Esophagus squamous epithelium (tissue), 4 donors: ENCODE measurements around the gene PLCB3.

Experiments used
- POLR2A ChIP-seq, 4 donors: fragments of 450-650 bp; IDR thresholded peaks; one replicate each; pipeline ENCODE4 v1.6.1; 2017; ENCODE audit warnings: antibody characterized with exemption in 4 of 4, mild to moderate bottlenecking in 4 of 4, moderate library complexity in 3 of 4
- TF ChIP-seq, protein P1 (sequence below), 6 experiments: fragments of 450-650 bp in 4 of 6; fragments of 200-600 bp in 2 of 6; sonication (generic) in 2 of 6; IDR thresholded peaks; one replicate each; pipeline ENCODE4 v1.5.1; 2016 to 2019; ENCODE audit warnings: antibody characterized with exemption in 6 of 6, mild to moderate bottlenecking in 4 of 6, moderate library complexity in 4 of 6

GRCh38 chr11:64209563-64209843, 41.8 kb upstream of the PLCB3 start:
- TF ChIP-seq, protein P1, sequence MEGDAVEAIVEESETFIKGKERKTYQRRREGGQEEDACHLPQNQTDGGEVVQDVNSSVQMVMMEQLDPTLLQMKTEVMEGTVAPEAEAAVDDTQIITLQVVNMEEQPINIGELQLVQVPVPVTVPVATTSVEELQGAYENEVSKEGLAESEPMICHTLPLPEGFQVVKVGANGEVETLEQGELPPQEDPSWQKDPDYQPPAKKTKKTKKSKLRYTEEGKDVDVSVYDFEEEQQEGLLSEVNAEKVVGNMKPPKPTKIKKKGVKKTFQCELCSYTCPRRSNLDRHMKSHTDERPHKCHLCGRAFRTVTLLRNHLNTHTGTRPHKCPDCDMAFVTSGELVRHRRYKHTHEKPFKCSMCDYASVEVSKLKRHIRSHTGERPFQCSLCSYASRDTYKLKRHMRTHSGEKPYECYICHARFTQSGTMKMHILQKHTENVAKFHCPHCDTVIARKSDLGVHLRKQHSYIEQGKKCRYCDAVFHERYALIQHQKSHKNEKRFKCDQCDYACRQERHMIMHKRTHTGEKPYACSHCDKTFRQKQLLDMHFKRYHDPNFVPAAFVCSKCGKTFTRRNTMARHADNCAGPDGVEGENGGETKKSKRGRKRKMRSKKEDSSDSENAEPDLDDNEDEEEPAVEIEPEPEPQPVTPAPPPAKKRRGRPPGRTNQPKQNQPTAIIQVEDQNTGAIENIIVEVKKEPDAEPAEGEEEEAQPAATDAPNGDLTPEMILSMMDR (IDR thresholded peaks at IDR 0.05) = no peak
- TF ChIP-seq POLR2A (IDR thresholded peaks at IDR 0.05) = no peak
